PFSK-1 (cell line): Measurements from ENCODE around the gene WDR48.

Experiments
- FOXP2 ChIP-seq: optimal IDR thresholded peaks from 2 replicates; pipeline ENCODE3; 2011; ENCODE audit warnings: borderline replicate concordance, control low read depth, inconsistent platforms; ENCODE audit not compliant: insufficient read depth; ENCODE audit errors: extremely low read length, extremely low read depth
- POLR2AphosphoS5 ChIP-seq: IDR thresholded peaks from 2 replicates; pipeline ENCODE4 v1.6.1; 2012; ENCODE audit warnings: low read depth, mild to moderate bottlenecking, control low read depth, low read length, moderate library complexity
- SIN3A ChIP-seq: IDR thresholded peaks from 2 replicates; pipeline ENCODE4 v1.6.1; 2012; ENCODE audit warnings: mild to moderate bottlenecking, low read length, moderate library complexity, borderline replicate concordance; ENCODE audit not compliant: insufficient read depth
- TAF1 ChIP-seq: IDR thresholded peaks from 2 replicates; pipeline ENCODE4 v1.6.1; 2012; ENCODE audit warnings: low read length, control low read depth, borderline replicate concordance; ENCODE audit not compliant: insufficient read depth
- TF ChIP-seq, protein P1 (sequence below), 2 experiments: IDR thresholded peaks; 2 replicates each; pipeline versions ENCODE4 v1.6.1 to v1.8.0; 2011 to 2012; ENCODE audit warnings: low read depth in 2 of 2, low read length in 2 of 2, control low read depth in 1 of 2, inconsistent platforms in 1 of 2, mild to moderate bottlenecking in 1 of 2, moderate library complexity in 1 of 2; ENCODE audit not compliant: insufficient read depth in 1 of 2

DNA sequence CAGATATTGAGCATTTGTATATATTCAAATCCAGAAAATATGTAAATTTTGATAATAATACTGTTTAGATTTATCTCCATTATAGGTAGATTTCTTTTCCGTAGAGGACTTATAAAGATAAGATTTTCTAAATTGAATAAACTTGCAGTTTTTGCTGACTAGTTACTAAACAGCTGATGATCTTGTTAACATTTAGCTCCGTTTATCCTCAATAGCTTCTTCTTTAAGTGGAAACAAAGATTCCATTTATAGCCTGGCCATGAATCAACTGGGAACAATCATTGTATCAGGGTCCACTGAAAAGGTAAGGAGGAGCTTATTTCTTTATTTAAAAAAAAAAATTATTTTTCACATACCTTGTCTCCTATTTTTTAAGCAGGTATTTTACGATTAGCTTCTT is 16.7 kb downstream of the WDR48 start:
- TF ChIP-seq, protein P1, sequence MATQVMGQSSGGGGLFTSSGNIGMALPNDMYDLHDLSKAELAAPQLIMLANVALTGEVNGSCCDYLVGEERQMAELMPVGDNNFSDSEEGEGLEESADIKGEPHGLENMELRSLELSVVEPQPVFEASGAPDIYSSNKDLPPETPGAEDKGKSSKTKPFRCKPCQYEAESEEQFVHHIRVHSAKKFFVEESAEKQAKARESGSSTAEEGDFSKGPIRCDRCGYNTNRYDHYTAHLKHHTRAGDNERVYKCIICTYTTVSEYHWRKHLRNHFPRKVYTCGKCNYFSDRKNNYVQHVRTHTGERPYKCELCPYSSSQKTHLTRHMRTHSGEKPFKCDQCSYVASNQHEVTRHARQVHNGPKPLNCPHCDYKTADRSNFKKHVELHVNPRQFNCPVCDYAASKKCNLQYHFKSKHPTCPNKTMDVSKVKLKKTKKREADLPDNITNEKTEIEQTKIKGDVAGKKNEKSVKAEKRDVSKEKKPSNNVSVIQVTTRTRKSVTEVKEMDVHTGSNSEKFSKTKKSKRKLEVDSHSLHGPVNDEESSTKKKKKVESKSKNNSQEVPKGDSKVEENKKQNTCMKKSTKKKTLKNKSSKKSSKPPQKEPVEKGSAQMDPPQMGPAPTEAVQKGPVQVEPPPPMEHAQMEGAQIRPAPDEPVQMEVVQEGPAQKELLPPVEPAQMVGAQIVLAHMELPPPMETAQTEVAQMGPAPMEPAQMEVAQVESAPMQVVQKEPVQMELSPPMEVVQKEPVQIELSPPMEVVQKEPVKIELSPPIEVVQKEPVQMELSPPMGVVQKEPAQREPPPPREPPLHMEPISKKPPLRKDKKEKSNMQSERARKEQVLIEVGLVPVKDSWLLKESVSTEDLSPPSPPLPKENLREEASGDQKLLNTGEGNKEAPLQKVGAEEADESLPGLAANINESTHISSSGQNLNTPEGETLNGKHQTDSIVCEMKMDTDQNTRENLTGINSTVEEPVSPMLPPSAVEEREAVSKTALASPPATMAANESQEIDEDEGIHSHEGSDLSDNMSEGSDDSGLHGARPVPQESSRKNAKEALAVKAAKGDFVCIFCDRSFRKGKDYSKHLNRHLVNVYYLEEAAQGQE (IDR thresholded peaks at IDR 0.05; ENCODE audit: insufficient read depth in 1 of 2, low read depth in 2 of 2, low read length in 2 of 2) = no peak
- TF ChIP-seq TAF1 (no peak), POLR2AphosphoS5 (no peak), SIN3A (no peak), FOXP2 (no peak)
